PC-9 (cell line): ENCODE data around the gene GRB2. TPM values are rescaled to one million over a fixed set of nuclear protein-coding genes. Genes with fewer than 3 reads are reported as not detected.

Experiments used
- BruUV-seq: library from RNA; stranded (reverse); fragments of 400-500 nt; replicated peaks from 2 replicates; lab custom pipeline; 2021; lab: Mats Ljungman, UMichigan
- CTCF ChIA-PET: fragments of 300-600 bp; sonication (Branson Sonifier 250); formaldehyde crosslinking; loops from one replicate; lab custom pipeline; 2022; ENCODE audit warnings: antibody characterized with exemption; lab: Charles Lee
- POLR2A ChIA-PET: fragments of 300-600 bp; sonication (Branson Sonifier 250); formaldehyde crosslinking; loops from one replicate; lab custom pipeline; 2022; ENCODE audit warnings: antibody characterized with exemption; ENCODE audit not compliant: unreplicated experiment; lab: Charles Lee
- DNase-seq, 2 experiments: peaks; one replicate each; pipeline versions ENCODE4 v3.0.0 to v3.0.0-alpha.2; 2015 to 2022; ENCODE audit warnings: mixed read lengths in 1 of 2
- H2AFZ ChIP-seq: fragments of 200-600 bp; sonication (generic); 2 replicates; pipeline ENCODE4 v1.8.1; 2017; ENCODE audit warnings: antibody characterized with exemption
- H3F3A ChIP-seq: fragments of 200-600 bp; sonication (generic); 2 replicates; pipeline ENCODE4 v1.8.1; 2017; ENCODE audit warnings: antibody characterized with exemption, mild to moderate bottlenecking, low read depth; ENCODE audit not compliant: insufficient read depth
- H3K27ac ChIP-seq: fragments of 200-600 bp; sonication (generic); 2 replicates; pipeline ENCODE4 v1.6.1; 2016; ENCODE audit warnings: mixed run types
- H3K27me3 ChIP-seq: fragments of 200-600 bp; sonication (generic); 2 replicates; pipeline ENCODE4 v1.6.1; 2016; ENCODE audit warnings: low read depth, mixed run types; ENCODE audit not compliant: insufficient read depth
- H3K36me3 ChIP-seq: fragments of 200-600 bp; sonication (generic); 2 replicates; pipeline ENCODE4 v1.6.1; 2016; ENCODE audit warnings: low read depth, mixed run types
- H3K4me1 ChIP-seq: fragments of 200-600 bp; sonication (generic); replicated peaks from 2 replicates; pipeline ENCODE4 v1.6.1; 2016; ENCODE audit warnings: mixed run types; ENCODE audit not compliant: insufficient read depth
- H3K4me2 ChIP-seq: fragments of 200-600 bp; sonication (generic); 2 replicates; pipeline ENCODE4 v1.6.1; 2017; ENCODE audit warnings: mixed run types
- H3K4me3 ChIP-seq: fragments of 200-600 bp; sonication (generic); 2 replicates; pipeline ENCODE4 v1.6.1; 2016; ENCODE audit warnings: mixed run types
- H3K79me2 ChIP-seq: fragments of 200-600 bp; sonication (generic); 2 replicates; pipeline ENCODE4 v1.6.1; 2017; ENCODE audit warnings: low read depth, mixed run types
- H3K9me2 ChIP-seq: fragments of 200-600 bp; sonication (generic); 2 replicates; pipeline ENCODE4 v1.8.1; 2017; ENCODE audit warnings: mild to moderate bottlenecking; ENCODE audit not compliant: insufficient read depth
- H3K9me3 ChIP-seq: fragments of 200-600 bp; sonication (generic); 2 replicates; pipeline ENCODE4 v1.8.1; 2016; ENCODE audit warnings: low read depth; ENCODE audit not compliant: insufficient read depth
- H4K20me1 ChIP-seq: fragments of 200-600 bp; sonication (generic); 2 replicates; pipeline ENCODE4 v1.8.1; 2017; ENCODE audit not compliant: insufficient read depth
- EZH2 ChIP-seq: fragments of 200-600 bp; sonication (generic); IDR thresholded peaks from 2 replicates; pipeline ENCODE4 v1.8.0; 2017; ENCODE audit warnings: antibody characterized with exemption, low read depth
- intact Hi-C: fragments of 100-400 bp; cut with micrococcal nuclease; formaldehyde crosslinking; loops from one replicate; pipeline ENCODE4 v1.10.0; 2022; ENCODE audit not compliant: unreplicated experiment
- total RNA-seq: library from RNA; stranded (reverse); gene quantifications from 2 replicates; pipeline ENCODE4 v1.2.3, GENCODE V29; 2021
- TF ChIP-seq, protein P1 (sequence below): fragments of 200-600 bp; sonication (generic); conservative IDR thresholded peaks from 2 replicates; pipeline ENCODE4 v1.6.1; 2017; ENCODE audit warnings: mixed run types, antibody characterized with exemption, mild to moderate bottlenecking, moderate library complexity

Gene GRB2
- total RNA-seq, 1 experiment from 2014 or later: 75.3 TPM

DNA sequence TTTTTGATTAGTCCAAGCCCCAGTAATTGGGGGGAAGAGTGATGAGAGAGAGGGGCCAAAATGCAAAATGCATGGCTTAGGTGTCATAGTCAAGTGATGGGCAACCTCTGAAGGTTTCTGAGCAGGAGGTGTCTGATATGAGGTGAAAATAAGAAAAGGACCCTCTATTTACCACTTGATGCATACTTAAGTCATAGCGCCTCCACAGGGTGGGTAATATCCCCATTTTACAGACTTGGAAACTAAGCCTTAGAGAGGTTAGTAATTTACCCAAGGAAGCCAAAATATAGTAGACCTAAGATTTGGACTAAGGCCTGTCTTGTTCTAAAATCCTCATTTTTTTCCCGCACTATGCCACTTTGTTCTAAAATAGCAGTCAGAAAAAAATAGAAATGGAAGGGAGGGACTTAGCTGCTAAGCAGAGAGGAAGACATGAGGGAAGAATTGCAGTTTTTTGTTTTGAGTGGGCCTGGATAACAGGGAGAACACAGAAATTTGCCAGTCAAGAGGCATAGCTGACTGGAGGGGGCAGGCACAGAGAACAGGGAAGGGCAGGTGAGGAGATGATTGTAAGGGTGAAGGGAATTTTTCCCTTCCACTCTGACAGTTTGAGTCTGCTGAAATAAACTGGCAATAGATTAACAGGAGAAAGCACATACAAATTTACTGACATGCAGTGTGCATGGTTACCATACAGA, 2.3 kb upstream of the GRB2 start:
- Histone ChIP-seq H4K20me1 (peaks cover 9% of the 10 kb centered on the region; the same call in 1 of the 2 replicates), H3K27me3 (no peaks in the 10 kb centered on the region), H3K36me3 (no peaks in the 10 kb centered on the region), H3K4me3 (no peak overlapping the region), H3F3A (peaks cover 17% of the 10 kb centered on the region), H3K4me2 (no peak overlapping the region), H3K79me2 (peaks cover 25% of the 10 kb centered on the region), H3K4me1 (peaks cover 11% of the 10 kb centered on the region), H2AFZ (no peak overlapping the region), H3K9me2 (no peaks in the 10 kb centered on the region), H3K27ac (no peak overlapping the region), H3K9me3 (no peaks in the 10 kb centered on the region)
- DNase-seq: no peak
- POLR2A ChIA-PET: no interaction called here
- intact Hi-C loops: no loop called here
- CTCF ChIA-PET: no interaction called here
- TF ChIP-seq, protein P1, sequence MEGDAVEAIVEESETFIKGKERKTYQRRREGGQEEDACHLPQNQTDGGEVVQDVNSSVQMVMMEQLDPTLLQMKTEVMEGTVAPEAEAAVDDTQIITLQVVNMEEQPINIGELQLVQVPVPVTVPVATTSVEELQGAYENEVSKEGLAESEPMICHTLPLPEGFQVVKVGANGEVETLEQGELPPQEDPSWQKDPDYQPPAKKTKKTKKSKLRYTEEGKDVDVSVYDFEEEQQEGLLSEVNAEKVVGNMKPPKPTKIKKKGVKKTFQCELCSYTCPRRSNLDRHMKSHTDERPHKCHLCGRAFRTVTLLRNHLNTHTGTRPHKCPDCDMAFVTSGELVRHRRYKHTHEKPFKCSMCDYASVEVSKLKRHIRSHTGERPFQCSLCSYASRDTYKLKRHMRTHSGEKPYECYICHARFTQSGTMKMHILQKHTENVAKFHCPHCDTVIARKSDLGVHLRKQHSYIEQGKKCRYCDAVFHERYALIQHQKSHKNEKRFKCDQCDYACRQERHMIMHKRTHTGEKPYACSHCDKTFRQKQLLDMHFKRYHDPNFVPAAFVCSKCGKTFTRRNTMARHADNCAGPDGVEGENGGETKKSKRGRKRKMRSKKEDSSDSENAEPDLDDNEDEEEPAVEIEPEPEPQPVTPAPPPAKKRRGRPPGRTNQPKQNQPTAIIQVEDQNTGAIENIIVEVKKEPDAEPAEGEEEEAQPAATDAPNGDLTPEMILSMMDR: no peak
- TF ChIP-seq EZH2: no peak
- BruUV-seq: no TSS peak

DNA sequence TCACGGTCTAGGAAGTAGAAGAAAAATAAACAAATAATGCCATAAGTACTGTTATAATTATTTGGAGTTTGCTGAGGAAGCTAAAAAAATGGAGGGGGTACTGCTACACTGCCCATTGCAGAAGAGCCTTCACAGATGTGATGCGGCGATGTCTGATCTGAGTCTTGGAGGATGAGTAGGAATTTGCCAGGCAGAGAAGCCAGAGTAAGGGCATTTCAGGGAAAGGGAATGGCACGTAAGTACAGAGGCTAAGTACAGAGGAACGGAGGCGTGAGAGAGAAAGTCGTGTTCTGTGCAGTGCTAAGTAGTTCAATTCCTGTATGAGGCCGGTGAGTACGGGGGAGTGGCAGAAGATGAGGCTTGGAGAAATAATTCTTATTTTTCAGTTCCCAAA, 741 bp upstream of the GRB2 start:
- Histone ChIP-seq H3K9me3 (no peaks in the 10 kb centered on the region), H3K79me2 (peaks cover 41% of the 10 kb centered on the region), H3K27ac (no peak overlapping the region), H3K36me3 (no peaks in the 10 kb centered on the region), H3F3A (peaks cover 11% of the 10 kb centered on the region), H2AFZ (peak overlapping the region; percentile 83), H3K9me2 (no peaks in the 10 kb centered on the region), H4K20me1 (peaks cover 24% of the 10 kb centered on the region; the same call in 1 of the 2 replicates), H3K4me1 (peaks cover 11% of the 10 kb centered on the region), H3K4me3 (peak overlapping the region; percentile 82), H3K27me3 (no peaks in the 10 kb centered on the region), H3K4me2 (peak overlapping the region; percentile 96)
- POLR2A ChIA-PET: interaction anchor here (0.6 to 0.9 kb wide), 7 partner anchors 21 to 384 kb away, joined by 3 to 15 read pairs (median 5); partner anchors contain the start of genes MIF4GD and SLC25A19
- TF ChIP-seq, protein P1: no peak
- no peak for TF ChIP-seq EZH2
- BruUV-seq: no TSS peak
- intact Hi-C loops: no loop called here
- no peak for DNase-seq
- CTCF ChIA-PET: interaction anchor here (0.6 to 1.3 kb wide), 3 partner anchors 12 to 1687 kb away, joined by 3 to 5 read pairs (median 4); partner anchors contain the start of gene SLC25A19

DNA sequence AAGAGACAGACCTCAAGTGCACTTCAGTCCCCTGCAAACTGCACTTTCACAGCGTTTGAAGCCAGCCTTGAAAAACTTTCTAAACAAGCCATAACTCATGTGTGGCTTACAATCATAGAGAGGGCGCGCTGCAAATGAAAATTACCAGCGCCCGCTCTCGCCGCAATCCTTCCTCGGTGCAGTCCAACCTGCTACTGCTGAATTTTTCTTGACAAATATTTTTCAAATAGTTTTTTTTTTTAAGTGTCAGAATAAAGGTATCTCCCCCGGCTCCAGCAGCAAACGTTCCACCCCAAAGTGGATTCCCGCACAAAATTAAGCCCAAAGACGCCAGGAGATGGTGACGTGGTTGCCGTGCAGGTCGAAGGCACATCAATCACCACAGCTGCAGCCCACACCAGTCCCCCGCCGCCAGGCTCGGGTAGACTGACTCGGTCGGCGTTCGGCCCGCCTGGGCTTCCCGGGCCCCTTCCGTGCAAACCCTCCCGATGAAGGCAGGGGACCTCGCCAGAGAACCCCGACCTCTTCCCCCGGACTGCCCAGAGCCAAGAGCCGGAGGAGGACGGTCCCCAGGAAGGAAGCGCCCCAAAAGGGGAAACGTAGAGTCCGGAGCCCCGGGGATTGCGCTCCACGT, 630 bp downstream of the GRB2 start:
- CTCF ChIA-PET: interaction anchor here (0.6 kb wide), 1 partner anchor 14 kb away, joined by 4 read pairs; no protein-coding TSS in a partner anchor
- Histone ChIP-seq H3K4me2 (peak overlapping the region; percentile 89), H3F3A (peaks cover 11% of the 10 kb centered on the region), H3K79me2 (peaks cover 53% of the 10 kb centered on the region), H3K36me3 (no peaks in the 10 kb centered on the region), H3K27ac (peak overlapping the region; percentile 35), H3K9me2 (no peaks in the 10 kb centered on the region), H3K9me3 (no peaks in the 10 kb centered on the region), H3K4me3 (peak overlapping the region; percentile 82), H2AFZ (peak overlapping the region; percentile 90), H4K20me1 (peaks cover 24% of the 10 kb centered on the region; the same call in 1 of the 2 replicates), H3K4me1 (peaks cover 11% of the 10 kb centered on the region), H3K27me3 (no peaks in the 10 kb centered on the region)
- TF ChIP-seq, protein P1: no peak
- POLR2A ChIA-PET: interaction anchor here (0.6 kb wide), 1 partner anchor 144 kb away, joined by 5 read pairs; the partner anchor contains the start of gene GGA3
- peak in 1 of 2 experiments; percentile 38 for DNase-seq
- BruUV-seq: no TSS peak
- intact Hi-C loops: loop anchor here (1.0 kb wide), 3 partner anchors 82 to 134 kb away; partner anchors contain the start of genes MIF4GD and SLC25A19
